Suppressor macrophage treated with lipopolysaccharide for 4 hours (primary cell): ENCODE data around the gene CST5.
"Not testable (repeated sequence)": the region's sequence is repeated elsewhere in the genome, so short reads cannot be mapped to it uniquely, and the experiment has no call there.

Source experiments
- DNase-seq: peaks from one replicate; pipeline ENCODE4 v3.0.0-alpha.2; 2020

CST5 gene

GRCh38 chr20:23879328-23879798, at the start of gene CST5:
Gene CST5, minus strand, starts transcription at chr20:23879748. Its CDS starts 72 bp downstream, at chr20:23879676.
- no peak for DNase-seq

- no peak for DNase-seq
Observed at GRCh38 chr20:23928788-23929187, 49.2 kb upstream of the CST5 start.

GRCh38 chr20:23928353-23928752, 48.8 kb upstream of the CST5 start:
- no peak for DNase-seq

GRCh38 chr20:23926944-23927872, 47.7 kb upstream of the CST5 start:
- DNase-seq, result no peak

DNA sequence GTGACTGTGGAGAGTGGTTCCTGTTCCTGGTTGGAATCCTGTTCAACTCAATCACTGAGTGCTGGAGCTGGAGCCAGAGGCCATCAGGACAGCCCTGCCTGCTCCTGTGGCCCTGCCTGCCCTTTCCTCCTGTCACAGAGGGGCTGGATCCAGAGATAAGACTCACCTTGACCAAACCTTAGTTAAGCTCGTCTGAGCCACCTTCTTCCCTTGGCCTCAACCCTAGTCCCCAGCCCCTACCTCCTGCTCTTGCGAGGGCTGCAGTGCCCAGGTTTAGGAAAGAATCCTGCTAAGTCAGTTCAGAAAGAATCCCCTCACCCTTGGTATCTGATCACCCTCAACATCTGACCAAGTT, 47.0 kb upstream of the CST5 start:
- DNase-seq, result no peak

- no peak for DNase-seq
Observed at GRCh38 chr20:23925789-23926525, 46.4 kb upstream of the CST5 start.

GRCh38 chr20:23924751-23925150, 45.2 kb upstream of the CST5 start:
- no peak for DNase-seq

- no peak for DNase-seq
Observed at GRCh38 chr20:23923891-23924435, 44.4 kb upstream of the CST5 start.

DNA sequence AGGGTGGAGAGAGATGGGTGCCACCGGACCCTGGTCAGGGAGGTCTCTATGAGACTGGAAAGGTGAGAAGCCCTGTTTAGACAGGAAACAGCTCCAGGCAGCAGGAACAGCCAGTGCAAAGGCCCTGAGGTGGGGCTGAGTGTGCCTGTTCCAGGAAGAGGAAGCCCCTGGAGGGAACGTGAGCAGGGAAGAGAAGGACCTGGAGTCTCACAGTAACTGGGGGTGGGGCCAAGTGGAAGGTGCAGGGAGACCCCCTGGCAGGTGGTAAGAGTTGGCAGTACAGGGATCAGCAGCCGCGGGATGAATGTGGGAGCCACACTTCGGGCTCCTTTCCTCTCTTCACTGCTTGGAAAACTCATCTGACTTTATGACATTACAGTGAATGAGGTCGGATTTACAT, 43.8 kb upstream of the CST5 start:
- DNase-seq, result no peak

DNA sequence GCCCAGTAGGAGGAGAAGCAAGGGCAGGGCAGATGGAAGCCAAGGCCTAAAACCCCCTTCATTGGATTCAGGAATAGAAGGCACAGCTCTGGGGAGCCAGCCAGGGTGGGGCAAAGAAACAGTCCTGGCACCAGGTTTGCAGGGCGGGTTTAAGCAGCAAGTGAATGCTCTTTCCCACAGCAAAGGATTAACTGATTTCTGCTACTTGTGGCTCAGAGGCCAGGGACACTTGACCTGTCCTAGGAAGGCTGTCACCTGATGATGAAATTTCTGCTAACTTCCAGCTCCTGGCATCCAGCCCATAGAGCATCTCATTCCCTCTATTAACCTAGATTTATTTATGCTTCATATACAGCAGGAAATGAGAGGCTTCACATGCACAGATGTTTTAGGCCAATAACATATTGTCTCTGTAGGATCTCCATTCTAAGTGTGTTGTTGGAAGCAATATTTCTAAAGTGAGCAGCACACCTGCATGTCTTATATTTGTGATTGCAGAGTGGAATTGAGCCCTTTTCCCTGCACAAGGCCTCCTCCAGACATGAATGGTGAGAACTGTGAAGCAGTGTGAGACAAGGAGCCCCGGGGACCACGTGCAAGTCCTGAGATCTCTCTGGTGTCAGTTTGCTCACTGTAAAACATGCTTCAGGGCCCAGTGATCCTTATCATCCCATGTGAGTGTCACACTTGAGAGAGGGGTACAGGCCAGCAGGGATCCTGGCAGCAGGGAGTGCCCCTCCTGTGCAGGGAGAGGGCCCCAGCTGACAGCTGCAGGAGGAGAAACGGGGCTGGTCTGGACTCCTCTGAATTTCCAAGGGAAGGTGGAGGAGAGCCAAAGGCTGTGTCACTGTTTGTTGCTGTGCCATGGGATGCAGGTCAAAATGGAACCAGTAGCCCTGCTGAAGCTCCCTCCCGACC, 41.1 kb upstream of the CST5 start:
- DNase-seq, result no peak

DNA sequence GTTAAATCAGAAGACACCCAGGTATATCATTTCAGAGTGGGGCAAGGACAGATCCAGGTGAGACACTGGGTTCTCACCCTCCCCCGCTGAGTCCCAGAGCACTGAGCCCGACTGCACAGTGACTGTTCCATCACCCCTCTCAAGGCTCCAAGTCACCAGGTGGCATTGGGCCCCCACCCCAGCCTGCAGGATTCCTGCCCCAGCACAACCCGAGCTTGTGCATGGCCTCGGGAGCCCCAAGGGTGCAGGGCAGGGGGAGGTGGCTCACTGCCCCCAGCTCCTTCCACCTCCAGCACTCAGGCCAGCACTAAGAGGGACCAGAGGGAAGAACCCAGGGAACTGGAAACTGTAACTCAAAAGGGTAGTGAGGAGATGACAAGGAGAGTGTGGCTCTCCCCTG, 39.3 kb upstream of the CST5 start:
- DNase-seq, result no peak

DNA sequence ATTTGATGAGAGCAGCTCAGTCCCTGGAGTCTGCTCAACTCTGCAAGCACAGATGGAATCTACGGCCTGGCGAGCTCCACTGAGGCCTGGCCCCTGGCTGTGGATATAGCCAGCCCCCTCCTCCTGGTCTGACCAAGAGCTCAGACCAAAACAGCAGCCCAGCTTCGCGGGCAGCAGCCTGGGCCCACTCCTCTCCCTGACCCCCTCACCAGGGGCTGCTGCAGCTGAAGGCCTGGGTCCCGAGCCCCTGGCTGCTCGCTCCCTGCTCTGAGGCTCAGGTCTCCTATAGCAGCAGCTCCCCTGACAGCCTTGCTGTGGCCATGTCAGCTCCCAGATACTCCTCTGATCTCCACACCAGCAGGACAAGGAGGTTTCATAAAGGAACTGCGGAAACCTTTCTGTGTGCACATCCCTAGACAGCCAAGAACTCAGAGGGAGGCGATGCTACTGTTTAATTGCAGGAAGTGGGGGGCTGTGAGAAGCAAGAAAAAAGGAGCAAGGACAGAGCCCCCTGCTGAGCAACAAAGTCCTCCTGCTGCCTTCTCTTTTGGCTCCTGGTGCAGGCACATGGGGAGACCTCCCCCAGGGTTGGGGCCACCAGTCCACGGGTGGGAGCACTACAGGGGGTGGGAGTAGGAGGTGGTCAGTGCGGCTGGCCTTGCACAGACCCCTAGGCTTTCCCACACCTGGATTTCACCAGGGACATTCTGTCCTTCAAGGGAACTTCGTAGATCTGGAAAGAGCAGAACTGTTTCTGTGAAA, 38.7 kb upstream of the CST5 start:
- no peak for DNase-seq

DNA sequence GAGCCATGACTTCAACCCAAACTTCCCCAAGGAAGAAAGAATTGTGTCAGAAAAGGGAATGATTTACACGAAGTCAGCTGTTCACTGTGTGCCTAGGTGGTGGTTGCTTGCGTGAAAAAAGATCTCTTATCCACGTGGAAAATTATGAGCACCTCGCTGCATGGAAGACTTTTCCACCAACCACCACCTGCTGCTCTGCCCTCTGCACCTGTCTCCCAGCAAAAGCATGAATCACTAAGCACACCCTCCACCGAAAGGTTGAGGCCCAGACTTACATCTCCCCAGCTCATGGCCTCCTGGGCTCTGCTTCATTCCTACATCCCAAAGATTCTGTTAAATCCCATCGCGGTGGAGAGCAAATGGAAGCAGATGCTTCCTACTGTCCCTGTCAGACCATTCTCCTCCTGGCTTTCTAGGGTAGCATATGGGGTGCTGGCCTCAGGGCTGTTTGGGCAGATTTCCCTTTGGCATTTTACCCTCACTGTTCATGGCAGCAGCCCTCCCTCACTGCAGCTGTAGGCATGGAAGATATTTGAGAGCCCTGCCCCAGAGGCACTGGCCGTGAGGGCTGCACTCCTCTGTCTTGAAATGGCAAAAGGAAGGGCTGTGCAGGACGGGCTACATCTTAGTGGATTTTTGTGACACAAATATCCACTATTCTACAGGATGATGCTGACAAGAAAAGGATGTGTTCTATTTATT, 37.6 kb upstream of the CST5 start:
- DNase-seq, result no peak

DNA sequence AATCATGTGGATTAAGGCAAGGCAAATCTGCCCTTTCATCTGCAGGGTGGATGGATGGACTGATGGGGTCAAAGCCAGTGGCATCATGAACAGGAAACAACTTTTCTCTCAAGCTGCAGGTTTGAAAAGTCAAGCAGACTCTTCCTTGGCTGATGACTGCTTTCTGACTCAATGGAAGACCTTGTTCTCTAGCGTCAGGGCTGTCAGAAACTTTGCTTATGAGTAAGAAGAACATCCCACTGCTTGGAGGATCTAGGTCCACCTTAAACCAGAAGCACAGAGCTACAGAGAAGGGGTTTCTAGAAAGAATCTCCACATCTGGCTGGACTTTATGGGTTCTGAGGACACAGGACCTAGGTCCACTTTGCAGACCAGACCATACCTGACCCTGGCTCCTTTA, 36.3 kb upstream of the CST5 start:
- DNase-seq, result no peak

DNA sequence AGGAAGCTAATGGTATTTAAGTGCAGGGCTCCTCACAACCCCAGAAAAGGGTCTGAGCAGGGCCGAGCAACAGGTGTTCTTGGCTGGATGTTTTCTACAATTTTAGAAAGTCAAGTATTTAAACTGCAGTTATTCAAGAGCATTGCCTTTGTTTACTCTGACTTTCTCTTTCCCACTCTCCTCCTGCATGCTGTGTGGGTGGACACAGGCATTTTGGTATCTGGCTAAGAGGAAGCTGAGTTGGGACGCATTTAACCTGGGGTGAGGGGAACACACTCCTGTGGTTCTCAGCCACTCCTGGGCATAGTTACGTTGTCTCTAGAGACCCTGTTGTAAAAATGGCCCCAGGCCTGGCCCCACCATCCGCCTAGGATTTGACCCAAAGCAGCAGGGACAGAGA, 34.9 kb upstream of the CST5 start:
- not testable (repeated sequence) for DNase-seq

DNA sequence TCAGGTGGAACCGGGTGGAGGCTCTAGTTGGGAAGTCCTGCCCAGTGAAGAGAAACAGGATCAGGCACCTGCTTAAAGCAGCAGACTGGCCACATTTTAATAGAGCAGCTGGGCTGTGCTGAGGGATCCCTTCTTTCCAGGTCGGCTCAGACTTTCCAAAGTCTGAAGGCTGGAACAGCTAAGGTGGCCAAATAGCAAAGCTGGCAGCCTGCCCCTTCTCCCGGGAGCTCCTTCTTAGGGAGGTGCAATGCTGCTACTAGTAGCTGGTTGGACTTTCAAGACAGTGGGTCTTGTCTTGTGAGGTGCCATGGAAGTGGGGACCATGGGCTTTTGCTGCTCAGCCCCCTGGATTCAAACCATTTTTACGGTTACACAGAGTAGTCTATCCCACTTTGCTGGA, 30.7 kb upstream of the CST5 start:
- DNase-seq, result no peak

- no peak for DNase-seq
Observed at GRCh38 chr20:23909390-23909789, 29.8 kb upstream of the CST5 start.

- no peak for DNase-seq
Observed at GRCh38 chr20:23907579-23907978, 28.0 kb upstream of the CST5 start.

DNA sequence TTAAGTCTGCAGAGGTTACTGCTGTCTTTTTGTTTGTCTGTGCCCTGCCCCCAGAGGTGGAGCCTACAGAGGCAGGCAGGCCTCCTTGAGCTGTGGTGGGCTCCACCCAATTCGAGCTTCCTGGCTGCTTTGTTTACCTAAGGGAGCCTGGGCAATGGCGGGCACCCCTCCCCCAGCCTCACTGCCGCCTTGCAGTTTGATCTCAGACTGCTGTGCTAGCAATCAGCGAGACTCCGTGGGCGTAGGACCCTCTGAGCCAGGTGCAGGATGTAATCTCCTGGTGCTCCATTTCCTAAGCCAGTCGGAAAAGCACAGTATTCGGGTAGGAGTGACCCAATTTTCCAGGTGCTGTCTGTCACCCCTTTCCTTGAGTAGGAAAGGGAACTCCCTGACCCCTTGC, 22.8 kb upstream of the CST5 start:
- not testable (repeated sequence) for DNase-seq

DNA sequence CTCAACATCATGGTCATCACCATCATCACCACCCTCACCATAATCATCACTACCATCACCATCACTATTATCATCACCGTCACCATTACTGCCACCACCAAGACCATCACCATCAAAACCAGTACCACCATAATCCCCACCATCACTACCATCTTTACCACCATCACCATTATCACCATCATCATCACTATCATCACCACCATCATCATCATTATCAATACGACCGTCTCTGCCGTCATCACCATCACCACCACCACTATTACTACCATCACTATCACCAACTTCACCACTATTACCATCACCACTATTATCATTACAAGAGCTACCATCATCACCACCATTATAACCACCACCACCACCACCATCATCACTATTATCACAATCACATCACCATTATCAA, 11.3 kb upstream of the CST5 start:
- not testable (repeated sequence) for DNase-seq

DNA sequence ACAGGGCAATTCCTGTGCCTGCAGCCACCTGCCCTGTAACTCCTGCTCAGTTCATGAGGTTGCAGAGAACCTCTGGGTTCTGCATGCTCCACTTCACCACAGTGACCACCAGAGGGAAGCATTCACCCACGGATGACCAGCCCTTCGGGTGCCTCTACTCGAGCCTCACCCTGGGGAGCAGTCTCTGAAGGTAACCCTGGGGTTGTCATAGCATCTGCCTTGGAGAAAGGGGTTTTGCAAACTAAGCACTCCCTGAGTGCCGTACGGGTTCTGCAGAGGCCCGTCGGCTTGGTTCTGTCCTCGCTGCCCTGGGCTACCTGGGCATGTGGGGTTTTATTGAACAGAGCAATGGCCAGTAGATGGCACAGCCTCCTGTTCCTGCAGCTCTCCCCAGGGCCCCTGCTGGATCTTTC, 10.2 kb upstream of the CST5 start:
- DNase-seq, result peak; percentile 48
